GM10266 (cell line): ENCODE measurements around the gene JCAD.

Source experiments
- DNase-seq: peaks from one replicate; pipeline ENCODE4 v3.0.0; 2012; ENCODE audit errors: extremely low spot score
- CTCF ChIP-seq: IDR thresholded peaks from 2 replicates; pipeline ENCODE4 v1.5.1; 2012; ENCODE audit warnings: mild to moderate bottlenecking, low read depth; ENCODE audit not compliant: control insufficient read depth, insufficient read depth; ENCODE audit errors: missing control alignments

The JCAD gene

GRCh38 chr10:30096564-30096963 is 37.2 kb upstream of the JCAD start:
- no peak for TF ChIP-seq CTCF
- no peak for DNase-seq

GRCh38 chr10:30095631-30096422 is 36.4 kb upstream of the JCAD start:
- no peak for TF ChIP-seq CTCF
- DNase-seq = no peak

- TF ChIP-seq CTCF = no peak
These were observed 35.2 kb upstream of the JCAD start for GRCh38 chr10:30094601-30095000.

GRCh38 chr10:30093303-30093950 is 34.0 kb upstream of the JCAD start:
- no peak for TF ChIP-seq CTCF
- DNase-seq = no peak

More at GRCh38 chr10:30094601-30095000, 35.2 kb upstream of the JCAD start:
- DNase-seq = no peak

- no peak for DNase-seq
- TF ChIP-seq CTCF = no peak
These were observed 32.9 kb upstream of the JCAD start for GRCh38 chr10:30092151-30092790.

GRCh38 chr10:30091136-30091535 is 31.8 kb upstream of the JCAD start:
- no peak for TF ChIP-seq CTCF
- DNase-seq = no peak

GRCh38 chr10:30088178-30088577 is 28.8 kb upstream of the JCAD start:
- DNase-seq = no peak
- TF ChIP-seq CTCF = no peak
